Smooth muscle cell (in vitro differentiated cells): Measurements from ENCODE around the gene ZER1. TPM values are rescaled to one million over a fixed set of nuclear protein-coding genes. Genes with fewer than 3 reads are reported as not detected.

Source experiments
- DNase-seq: peaks from one replicate; lab custom pipeline; 2025; ENCODE audit not compliant: unreplicated experiment; lab: John Stamatoyannopoulos, UW
- H2AFZ ChIP-seq: fragments of 200-600 bp; sonication (generic); 2 replicates; pipeline ENCODE4 v1.6.0; 2016; ENCODE audit warnings: antibody characterized with exemption, low read depth, mild to moderate bottlenecking
- H3F3A ChIP-seq: fragments of 200-600 bp; sonication (generic); 2 replicates; pipeline ENCODE4 v1.6.0; 2017; ENCODE audit warnings: antibody characterized with exemption, low read depth
- H3K27ac ChIP-seq: fragments of 200-600 bp; sonication (generic); 2 replicates; pipeline ENCODE4 v1.5.1; 2016; ENCODE audit warnings: low read depth, mild to moderate bottlenecking
- H3K27me3 ChIP-seq: fragments of 200-600 bp; sonication (generic); 2 replicates; pipeline ENCODE4 v1.6.1; 2016; ENCODE audit warnings: low read depth, mild to moderate bottlenecking
- H3K36me3 ChIP-seq: fragments of 200-600 bp; sonication (generic); 2 replicates; pipeline ENCODE4 v1.5.1; 2016; ENCODE audit warnings: low read depth
- H3K4me1 ChIP-seq: fragments of 200-600 bp; sonication (generic); 2 replicates; pipeline ENCODE4 v1.5.1; 2016; ENCODE audit warnings: low read depth
- H3K4me2 ChIP-seq: fragments of 200-600 bp; sonication (generic); 2 replicates; pipeline ENCODE4 v1.6.0; 2016; ENCODE audit warnings: mild to moderate bottlenecking
- H3K4me3 ChIP-seq: fragments of 200-600 bp; sonication (generic); 2 replicates; pipeline ENCODE4 v1.5.1; 2016; ENCODE audit warnings: mild to moderate bottlenecking
- H3K79me2 ChIP-seq: fragments of 200-600 bp; sonication (generic); 2 replicates; pipeline ENCODE4 v1.6.0; 2016; ENCODE audit warnings: low read depth, mild to moderate bottlenecking
- H3K9ac ChIP-seq: fragments of 200-600 bp; sonication (generic); 2 replicates; pipeline ENCODE4 v1.6.0; 2016; ENCODE audit warnings: low read depth
- H3K9me3 ChIP-seq: fragments of 200-600 bp; sonication (generic); replicated peaks from 2 replicates; pipeline ENCODE4 v1.5.1; 2016; ENCODE audit warnings: low read depth
- H4K20me1 ChIP-seq: fragments of 200-600 bp; sonication (generic); 2 replicates; pipeline ENCODE4 v1.6.0; 2016; ENCODE audit warnings: low read depth
- CTCF ChIP-seq: fragments of 200-600 bp; sonication (generic); IDR thresholded peaks from 2 replicates; pipeline ENCODE4 v1.5.1; 2017; ENCODE audit warnings: borderline replicate concordance, mild to moderate bottlenecking, antibody characterized with exemption; ENCODE audit not compliant: insufficient read depth, poor library complexity, severe bottlenecking
- WGBS: methylation state at CpG from one replicate; pipeline ENCODE4 v1.1.7; 2016; ENCODE audit warnings: low lambda C conversion rate; 5-methylcytosine and 5-hydroxymethylcytosine counted together
- polyA plus RNA-seq: library from polyadenylated mRNA; unstranded; fragments of >200 nt; fragmentation: Nextera tagmentation; extraction: Ambion mirVana; gene quantifications from 2 replicates; pipeline ENCODE4 v1.2.1, GENCODE V29; 2016
- total RNA-seq: library from RNA; depleted of rRNA; stranded (reverse); fragments of >200 nt; gene quantifications from 2 replicates; pipeline ENCODE4 v1.2.3, GENCODE V29; 2014

Gene ZER1
- total and polyA plus RNA-seq, 2 experiments from 2014 or later = 30.6 to 38.4 TPM

GRCh38 chr9:128787659-128788058, 15.9 kb upstream of the ZER1 start:
- no peak for TF ChIP-seq CTCF
- Histone ChIP-seq H3K27ac (no peak overlapping the region), H3F3A (no peaks in the 10 kb centered on the region), H4K20me1 (no peaks in the 10 kb centered on the region), H3K79me2 (peaks cover 12% of the 10 kb centered on the region), H3K27me3 (no peaks in the 10 kb centered on the region), H3K9me3 (no peaks in the 10 kb centered on the region), H2AFZ (peak overlapping the region; percentile 98), H3K4me1 (peaks cover 6% of the 10 kb centered on the region), H3K4me3 (peak overlapping the region; percentile 91), H3K36me3 (no peaks in the 10 kb centered on the region), H3K4me2 (peak overlapping the region; percentile 93), H3K9ac (peak overlapping the region; percentile 84)
- DNase-seq = no peak
- WGBS = 19% methylated on average over 7 of the region's 7 CpGs

- no peak for TF ChIP-seq CTCF
- peak; percentile 77 for DNase-seq
- 9% methylated on average over 60 of the region's 64 CpGs for WGBS
Observed at GRCh38 chr9:128786681-128787601, 15.2 kb upstream of the ZER1 start, which contains the start of gene TBC1D13. Gene TBC1D13 (plus strand): TSS chr9:128787253. CDS start chr9:128787354, 101 bp downstream.

GRCh38 chr9:128785427-128785826, 13.7 kb upstream of the ZER1 start:
- Histone ChIP-seq H3K36me3 (no peaks in the 10 kb centered on the region), H3K4me2 (no peak overlapping the region), H2AFZ (no peak overlapping the region), H3K27me3 (no peaks in the 10 kb centered on the region), H3K27ac (no peak overlapping the region), H3K9me3 (no peaks in the 10 kb centered on the region), H3K9ac (no peak overlapping the region), H3K79me2 (peaks cover 12% of the 10 kb centered on the region), H3K4me1 (peaks cover 6% of the 10 kb centered on the region), H4K20me1 (no peaks in the 10 kb centered on the region), H3K4me3 (no peak overlapping the region), H3F3A (no peaks in the 10 kb centered on the region)
- no peak for DNase-seq
- no peak for TF ChIP-seq CTCF
- 93% methylated on average over 3 of the region's 6 CpGs for whole genome bisulfite sequencing

More at GRCh38 chr9:128786681-128787601, 15.2 kb upstream of the ZER1 start, which contains the start of gene TBC1D13:
- peak within 1 kb of the TSS; percentile 84 for H3K9ac ChIP-seq
- H4K20me1 ChIP-seq = no peaks in the 10 kb centered on the region
- H3K4me1 ChIP-seq = peaks cover 6% of the 10 kb centered on the region
- peak within 1 kb of the TSS; percentile 91 for H3K4me3 ChIP-seq
- H3K4me2 ChIP-seq = peak within 1 kb of the TSS; percentile 93
- no peaks in the 10 kb centered on the region for H3F3A ChIP-seq
- H3K36me3 ChIP-seq = no peaks in the 10 kb centered on the region
- peaks cover 12% of the 10 kb centered on the region for H3K79me2 ChIP-seq
- peak within 1 kb of the TSS; percentile 98 for H2AFZ ChIP-seq
- H3K9me3 ChIP-seq = no peaks in the 10 kb centered on the region
- H3K27me3 ChIP-seq = no peaks in the 10 kb centered on the region
- H3K27ac ChIP-seq = peak within 1 kb of the TSS; percentile 57
